ENCODE measurements around the gene VTI1A. TPM values are rescaled to one million over a fixed set of nuclear protein-coding genes. Genes with fewer than 3 reads are reported as not detected.

The VTI1A gene
- total RNA-seq, 2 donors from 2014 or later, result 58.8 to 65.0 TPM

DNA sequence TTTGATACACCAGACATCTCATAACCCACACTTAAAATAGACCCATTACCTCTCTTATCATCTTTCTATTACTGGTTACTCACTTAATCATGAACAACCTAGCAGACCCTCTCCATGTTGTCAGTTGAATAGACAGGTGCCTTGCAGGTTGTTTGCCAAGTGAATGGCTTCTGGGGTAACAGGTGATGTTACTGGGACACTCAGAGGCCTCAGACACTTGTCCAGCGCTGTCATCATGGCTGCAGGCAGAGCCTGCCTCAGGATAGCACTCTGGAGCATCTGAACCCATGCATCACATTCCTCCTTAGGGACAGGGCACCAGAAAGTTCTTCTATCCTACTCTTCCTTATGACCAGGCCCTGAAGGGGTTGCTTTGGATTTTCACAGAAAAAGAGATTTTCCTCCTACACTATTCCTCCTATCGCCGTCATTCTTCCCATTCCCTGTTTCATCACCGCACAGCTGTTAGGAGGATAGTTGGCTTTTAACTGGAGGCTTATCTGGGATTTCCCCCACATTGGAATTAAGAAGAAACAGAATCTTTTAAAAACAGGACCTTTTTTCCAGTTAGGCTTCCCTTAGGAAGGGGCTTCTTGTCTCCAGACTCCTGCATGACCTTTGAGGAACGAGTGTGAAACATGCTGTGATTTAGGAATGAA, 182.1 kb downstream of the VTI1A start:
- H3K27ac Mint-ChIP-seq, result no peak overlapping the region
- no peaks in the 10 kb centered on the region for H3K9me3 ChIP-seq (ENCODE audit: control insufficient read depth, low read length, poor library complexity, severe bottlenecking)
- H3K36me3 Mint-ChIP-seq (ENCODE audit: low read depth), result peaks cover 8% of the 10 kb centered on the region
- peaks cover 2% of the 10 kb centered on the region for H3K4me1 Mint-ChIP-seq
- no peak overlapping the region for H3K4me3 Mint-ChIP-seq
- ATAC-seq (no peak), DNase-seq (no peak)
- no peaks in the 10 kb centered on the region for H3K27me3 Mint-ChIP-seq

- Mint-ChIP-seq H3K4me3 (no peak overlapping the region), H3K4me1 (peaks cover 2% of the 10 kb centered on the region), H3K27me3 (no peaks in the 10 kb centered on the region), H3K36me3 (ENCODE audit: low read depth) (peaks cover 6% of the 10 kb centered on the region), H3K27ac (no peak overlapping the region)
- DNase-seq (no peak), ATAC-seq (no peak)
- no peaks in the 10 kb centered on the region for H3K9me3 ChIP-seq (ENCODE audit: control insufficient read depth, low read length, poor library complexity, severe bottlenecking)
Measured at GRCh38 chr10:112631501-112632400, 184.7 kb downstream of the VTI1A start.

DNA sequence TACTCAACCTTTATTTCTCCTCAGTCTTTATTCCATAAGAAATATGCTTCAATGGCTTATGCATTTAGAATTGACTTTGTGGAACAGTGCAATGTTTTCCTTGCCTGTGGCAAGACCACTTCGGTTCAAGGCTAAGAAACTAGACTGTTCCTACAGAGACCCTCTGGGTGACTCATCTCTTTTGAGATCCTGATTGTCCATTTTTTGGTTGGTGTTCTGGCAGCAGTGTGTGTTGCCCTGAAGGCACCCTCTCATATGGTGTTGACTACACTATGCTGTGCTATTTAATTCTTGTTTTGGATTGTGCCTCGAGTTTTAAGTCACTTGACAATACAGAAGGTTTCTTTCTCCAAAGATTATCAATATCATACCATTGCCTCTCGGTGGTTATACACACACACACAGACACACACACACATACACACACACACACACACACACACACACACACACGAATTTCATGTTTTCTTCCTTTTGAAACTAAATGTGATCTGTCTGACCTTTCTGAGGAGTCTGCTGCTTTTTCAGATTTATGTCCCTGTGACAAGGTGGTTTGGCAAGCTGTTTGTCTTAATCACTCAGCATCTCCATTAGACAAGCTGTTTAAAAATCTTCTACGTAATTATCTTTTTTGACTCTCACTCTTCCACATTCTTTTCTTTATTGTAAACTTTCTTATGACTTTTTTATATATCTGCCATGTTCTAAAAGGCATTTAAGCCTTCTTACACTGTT, 187.2 kb downstream of the VTI1A start:
- no peaks in the 10 kb centered on the region for H3K9me3 ChIP-seq (ENCODE audit: control insufficient read depth, low read length, poor library complexity, severe bottlenecking)
- peaks cover 5% of the 10 kb centered on the region for H3K36me3 Mint-ChIP-seq (ENCODE audit: low read depth)
- H3K4me1 Mint-ChIP-seq, result peaks cover 4% of the 10 kb centered on the region
- no peak overlapping the region for H3K4me3 Mint-ChIP-seq
- no peaks in the 10 kb centered on the region for H3K27me3 Mint-ChIP-seq
- no peak overlapping the region for H3K27ac Mint-ChIP-seq
- ATAC-seq, result no peak
- no peak for DNase-seq

GRCh38 chr10:112637901-112638300, 190.9 kb downstream of the VTI1A start:
- DNase-seq, result no peak
- no peaks in the 10 kb centered on the region for H3K27me3 Mint-ChIP-seq
- H3K27ac Mint-ChIP-seq, result no peak overlapping the region
- no peak for ATAC-seq
- H3K9me3 ChIP-seq (ENCODE audit: control insufficient read depth, low read length, poor library complexity, severe bottlenecking), result no peaks in the 10 kb centered on the region
- H3K4me3 Mint-ChIP-seq, result no peak overlapping the region
- H3K4me1 Mint-ChIP-seq, result peaks cover 3% of the 10 kb centered on the region
- H3K36me3 Mint-ChIP-seq (ENCODE audit: low read depth), result no peaks in the 10 kb centered on the region

GRCh38 chr10:112639298-112639697, 192.3 kb downstream of the VTI1A start:
- no peaks in the 10 kb centered on the region for H3K27me3 Mint-ChIP-seq
- ATAC-seq, result no peak
- H3K4me1 Mint-ChIP-seq, result peaks cover 3% of the 10 kb centered on the region
- no peaks in the 10 kb centered on the region for H3K9me3 ChIP-seq (ENCODE audit: control insufficient read depth, low read length, poor library complexity, severe bottlenecking)
- no peak overlapping the region for H3K4me3 Mint-ChIP-seq
- H3K36me3 Mint-ChIP-seq (ENCODE audit: low read depth), result no peaks in the 10 kb centered on the region
- DNase-seq, result no peak
- no peak overlapping the region for H3K27ac Mint-ChIP-seq

- Mint-ChIP-seq H3K27me3 (no peaks in the 10 kb centered on the region), H3K36me3 (ENCODE audit: low read depth) (no peaks in the 10 kb centered on the region), H3K4me1 (peaks cover 3% of the 10 kb centered on the region), H3K27ac (no peak overlapping the region), H3K4me3 (no peak overlapping the region)
- no peak for DNase-seq
- no peaks in the 10 kb centered on the region for H3K9me3 ChIP-seq (ENCODE audit: control insufficient read depth, low read length, poor library complexity, severe bottlenecking)
- no peak for ATAC-seq
Measured at GRCh38 chr10:112640638-112641037, 193.6 kb downstream of the VTI1A start.

DNA sequence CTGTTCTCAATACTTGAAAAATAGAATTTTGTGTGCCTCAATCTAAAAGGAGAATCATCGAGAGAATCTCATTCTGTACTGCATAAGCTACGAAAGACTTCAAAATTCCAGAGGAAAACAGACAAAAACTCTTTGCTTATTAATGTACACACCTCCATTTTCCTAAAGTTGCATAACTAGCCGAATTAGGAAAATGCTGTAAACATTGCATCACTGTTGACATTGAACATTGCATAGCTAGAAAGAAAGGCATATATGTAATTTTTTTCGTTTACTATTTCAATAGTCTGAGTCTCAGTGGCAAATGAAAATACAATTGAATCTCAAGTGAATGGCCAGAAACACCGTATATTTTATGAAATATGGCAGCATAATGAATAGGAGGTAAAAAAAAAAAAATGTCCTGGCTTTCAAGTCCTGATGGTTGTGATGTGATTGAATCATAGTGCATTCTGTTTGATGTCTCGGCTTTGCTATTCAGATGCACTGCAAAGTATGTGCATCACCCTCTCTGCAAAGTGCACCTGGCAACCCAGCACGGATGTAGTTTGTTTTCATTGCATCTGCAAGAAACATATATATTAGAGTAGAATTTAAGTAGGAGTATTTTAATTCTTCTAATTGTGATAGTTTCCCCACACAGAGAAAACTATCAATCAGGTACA, 196.7 kb downstream of the VTI1A start:
- no peak overlapping the region for H3K27ac Mint-ChIP-seq
- DNase-seq (no peak), ATAC-seq (no peak)
- no peak overlapping the region for H3K4me3 Mint-ChIP-seq
- H3K4me1 Mint-ChIP-seq, result no peaks in the 10 kb centered on the region
- no peaks in the 10 kb centered on the region for H3K27me3 Mint-ChIP-seq
- no peaks in the 10 kb centered on the region for H3K36me3 Mint-ChIP-seq (ENCODE audit: low read depth)
- no peaks in the 10 kb centered on the region for H3K9me3 ChIP-seq (ENCODE audit: control insufficient read depth, low read length, poor library complexity, severe bottlenecking)

- Mint-ChIP-seq H3K27ac (no peak overlapping the region), H3K4me1 (no peaks in the 10 kb centered on the region), H3K27me3 (no peaks in the 10 kb centered on the region), H3K36me3 (ENCODE audit: low read depth) (no peaks in the 10 kb centered on the region), H3K4me3 (no peak overlapping the region)
- DNase-seq (no peak), ATAC-seq (no peak)
- H3K9me3 ChIP-seq (ENCODE audit: control insufficient read depth, low read length, poor library complexity, severe bottlenecking), result no peaks in the 10 kb centered on the region
Measured at GRCh38 chr10:112644265-112644645, 197.2 kb downstream of the VTI1A start.

DNA sequence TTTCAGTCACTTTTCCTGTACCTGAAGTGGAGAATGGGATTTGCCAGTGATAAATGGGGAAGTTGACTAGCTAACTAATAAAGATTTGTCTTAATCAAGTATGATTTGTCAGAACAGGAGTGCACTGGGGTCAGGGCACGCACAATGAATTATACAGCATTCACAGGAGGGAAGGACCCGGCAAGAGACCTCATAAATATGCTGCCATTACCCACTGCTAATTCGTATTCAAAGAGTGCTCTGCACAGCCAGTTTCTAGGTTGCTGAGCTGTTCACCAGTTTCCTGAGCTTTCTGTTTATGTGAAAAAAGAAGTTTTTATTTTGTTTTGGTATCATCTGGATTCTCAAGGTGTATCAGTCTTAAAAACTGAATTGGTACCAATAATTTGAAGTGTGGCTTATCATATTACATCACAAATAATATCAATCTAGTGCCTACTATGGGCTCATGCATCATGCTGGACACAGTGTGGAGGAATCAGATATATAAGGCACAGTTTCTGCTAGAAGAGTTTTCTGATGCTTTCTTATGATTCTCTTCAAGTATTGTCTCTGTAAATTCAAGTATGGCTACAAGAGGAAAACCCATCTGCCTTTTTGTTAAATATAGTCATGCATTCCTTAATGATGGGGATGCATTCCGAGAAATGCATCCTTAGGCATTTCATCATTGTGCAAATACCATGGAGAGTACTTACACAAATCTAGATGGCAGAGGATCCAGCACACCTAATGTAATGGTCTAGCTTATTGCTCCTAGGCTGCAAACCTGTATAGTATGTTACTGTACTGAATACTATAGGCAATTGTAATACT, 202.2 kb downstream of the VTI1A start:
- H3K9me3 ChIP-seq (ENCODE audit: control insufficient read depth, low read length, poor library complexity, severe bottlenecking), result no peaks in the 10 kb centered on the region
- Mint-ChIP-seq H3K27me3 (no peaks in the 10 kb centered on the region), H3K4me1 (no peaks in the 10 kb centered on the region), H3K36me3 (ENCODE audit: low read depth) (no peaks in the 10 kb centered on the region), H3K27ac (no peak overlapping the region), H3K4me3 (no peak overlapping the region)
- DNase-seq (no peak), ATAC-seq (no peak)

- no peak for ATAC-seq
- Mint-ChIP-seq H3K27ac (no peak overlapping the region), H3K4me1 (no peaks in the 10 kb centered on the region), H3K36me3 (ENCODE audit: low read depth) (no peaks in the 10 kb centered on the region), H3K27me3 (no peaks in the 10 kb centered on the region), H3K4me3 (no peak overlapping the region)
- no peak for DNase-seq
- no peaks in the 10 kb centered on the region for H3K9me3 ChIP-seq (ENCODE audit: control insufficient read depth, low read length, poor library complexity, severe bottlenecking)
Measured at GRCh38 chr10:112649822-112650152, 202.8 kb downstream of the VTI1A start.

GRCh38 chr10:112650588-112651030, 203.6 kb downstream of the VTI1A start:
- no peak for ATAC-seq
- H3K4me3 Mint-ChIP-seq, result no peak overlapping the region
- H3K9me3 ChIP-seq (ENCODE audit: control insufficient read depth, low read length, poor library complexity, severe bottlenecking), result no peaks in the 10 kb centered on the region
- H3K4me1 Mint-ChIP-seq, result no peaks in the 10 kb centered on the region
- no peak overlapping the region for H3K27ac Mint-ChIP-seq
- no peaks in the 10 kb centered on the region for H3K27me3 Mint-ChIP-seq
- no peaks in the 10 kb centered on the region for H3K36me3 Mint-ChIP-seq (ENCODE audit: low read depth)
- DNase-seq, result no peak

GRCh38 chr10:112653215-112653614, 206.2 kb downstream of the VTI1A start:
- Mint-ChIP-seq H3K4me3 (no peak overlapping the region), H3K27ac (no peak overlapping the region), H3K27me3 (no peaks in the 10 kb centered on the region), H3K36me3 (ENCODE audit: low read depth) (no peaks in the 10 kb centered on the region), H3K4me1 (no peaks in the 10 kb centered on the region)
- no peaks in the 10 kb centered on the region for H3K9me3 ChIP-seq (ENCODE audit: control insufficient read depth, low read length, poor library complexity, severe bottlenecking)
- DNase-seq (no peak), ATAC-seq (no peak)
